ENCODE measurements around the gene XIRP1.

GRCh38 chr3:39187372-39188155 lies 4.8 kb downstream of the XIRP1 start:
- TF ChIP-seq POLR2A (IDR thresholded peaks at IDR 0.05; ENCODE audit: low read length) (no peak), GATA1 (IDR thresholded peaks at IDR 0.05; ENCODE audit: low read depth, low read length) (no peak)

Measured in erythroblast (primary cell).